Central memory CD8-positive, alpha-beta T cell (primary cell): ENCODE data around the gene EPG5.
A peak's percentile ranks its signal among the peaks of the same experiment; 100 is the strongest.
"Not testable (repeated sequence)": the region's sequence is repeated elsewhere in the genome, so short reads cannot be mapped to it uniquely, and the experiment has no call there.

Experiments
- ATAC-seq: fragments of 150-1000 bp; cut with Tn5 transposase; replicated peaks from 2 replicates; pipeline ENCODE4 v1.10.0; 2022; ENCODE audit warnings: mild to moderate bottlenecking, moderate FRiP score, moderate number of reproducible peaks; ENCODE audit not compliant: poor library complexity, severe bottlenecking; ENCODE audit errors: extremely low read depth
- DNase-seq, 2 donors: peaks; one replicate each; pipeline ENCODE4 v3.0.0; 2021; ENCODE audit warnings: low spot score in 2 of 2
- H3K27ac Mint-ChIP-seq: one replicate; pipeline ENCODE4 v1.8.0; 2022; ENCODE audit warnings: low read depth, mild to moderate bottlenecking, moderate library complexity, mixed read lengths
- H3K27me3 Mint-ChIP-seq: one replicate; pipeline ENCODE4 v1.8.0; 2022; ENCODE audit warnings: mixed read lengths
- H3K36me3 Mint-ChIP-seq: one replicate; pipeline ENCODE4 v1.8.0; 2022; ENCODE audit warnings: mild to moderate bottlenecking, moderate library complexity, mixed read lengths; ENCODE audit not compliant: insufficient read depth
- H3K4me1 Mint-ChIP-seq: one replicate; pipeline ENCODE4 v1.8.0; 2022; ENCODE audit warnings: mixed read lengths
- H3K4me3 Mint-ChIP-seq: one replicate; pipeline ENCODE4 v1.8.0; 2022; ENCODE audit warnings: mild to moderate bottlenecking, moderate library complexity, mixed read lengths
- H3K9me3 Mint-ChIP-seq: one replicate; pipeline ENCODE4 v1.8.0; 2022; ENCODE audit warnings: mixed read lengths

Gene EPG5

GRCh38 chr18:45997700-45998151 is 30.6 kb upstream of the EPG5 start:
- DNase-seq (peak in 1 of 2 donors; percentile 16), ATAC-seq (peak; percentile 65)
- peaks cover 8% of the 10 kb centered on the region for H3K9me3 Mint-ChIP-seq
- no peaks in the 10 kb centered on the region for H3K27me3 Mint-ChIP-seq
- peak overlapping the region; percentile 44 for H3K27ac Mint-ChIP-seq
- H3K36me3 Mint-ChIP-seq: peaks cover 2% of the 10 kb centered on the region
- H3K4me3 Mint-ChIP-seq: peak overlapping the region; percentile 44
- peaks cover 24% of the 10 kb centered on the region for H3K4me1 Mint-ChIP-seq

- peaks cover 16% of the 10 kb centered on the region for H3K4me1 Mint-ChIP-seq
- no peaks in the 10 kb centered on the region for H3K9me3 Mint-ChIP-seq
- H3K27me3 Mint-ChIP-seq: no peaks in the 10 kb centered on the region
- no peak overlapping the region for H3K4me3 Mint-ChIP-seq
- peaks cover 2% of the 10 kb centered on the region for H3K36me3 Mint-ChIP-seq
- H3K27ac Mint-ChIP-seq: no peak overlapping the region
- no peak for DNase-seq
- ATAC-seq: no peak
These were observed 28.3 kb upstream of the EPG5 start for GRCh38 chr18:45995461-45995860.

DNA sequence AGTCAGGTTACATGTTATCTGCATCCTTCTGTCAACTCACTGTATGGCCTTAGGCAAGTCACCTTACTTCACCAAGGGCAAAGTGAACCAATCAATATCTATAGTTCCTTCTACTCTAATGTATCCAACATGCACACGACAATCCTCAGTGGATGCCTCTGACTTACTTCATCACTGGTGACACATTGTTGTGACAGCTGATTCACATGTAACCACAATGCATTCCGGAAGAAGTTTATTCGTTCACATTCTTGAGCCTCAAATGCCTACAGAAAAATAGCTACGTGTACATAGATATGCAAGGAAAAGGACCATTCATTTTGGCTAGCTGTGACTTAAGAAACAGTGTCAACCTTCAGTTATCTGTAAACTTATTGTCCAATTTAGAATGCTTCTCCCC is 26.3 kb upstream of the EPG5 start:
- ATAC-seq (no peak), DNase-seq (no peak)
- H3K4me3 Mint-ChIP-seq: no peak overlapping the region
- no peaks in the 10 kb centered on the region for H3K9me3 Mint-ChIP-seq
- peaks cover 4% of the 10 kb centered on the region for H3K36me3 Mint-ChIP-seq
- H3K4me1 Mint-ChIP-seq: peaks cover 9% of the 10 kb centered on the region
- no peaks in the 10 kb centered on the region for H3K27me3 Mint-ChIP-seq
- no peak overlapping the region for H3K27ac Mint-ChIP-seq

DNA sequence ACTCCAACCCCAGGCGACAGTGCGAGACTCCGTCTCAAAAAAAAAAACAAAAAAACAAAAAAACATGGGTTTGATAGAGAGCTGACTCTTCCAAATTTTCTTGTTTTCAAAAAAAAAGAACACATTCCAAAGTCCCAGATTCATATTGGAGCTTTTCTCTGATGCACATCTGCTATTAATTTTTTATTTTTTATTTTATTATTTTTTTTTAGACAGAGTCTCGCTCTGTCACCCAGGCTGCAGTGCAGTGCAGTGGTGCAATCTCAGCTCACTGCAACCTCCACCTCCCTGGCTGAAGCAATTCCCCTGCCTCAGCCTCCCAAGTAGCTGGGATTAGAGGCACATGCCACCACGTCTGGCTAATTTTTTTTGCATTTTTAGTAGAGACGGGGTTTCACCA is 25.4 kb upstream of the EPG5 start:
- not testable (repeated sequence) for DNase-seq, H3K36me3 Mint-ChIP-seq, H3K9me3 Mint-ChIP-seq, H3K4me1 Mint-ChIP-seq, H3K4me3 Mint-ChIP-seq, H3K27me3 Mint-ChIP-seq, H3K27ac Mint-ChIP-seq, ATAC-seq

DNA sequence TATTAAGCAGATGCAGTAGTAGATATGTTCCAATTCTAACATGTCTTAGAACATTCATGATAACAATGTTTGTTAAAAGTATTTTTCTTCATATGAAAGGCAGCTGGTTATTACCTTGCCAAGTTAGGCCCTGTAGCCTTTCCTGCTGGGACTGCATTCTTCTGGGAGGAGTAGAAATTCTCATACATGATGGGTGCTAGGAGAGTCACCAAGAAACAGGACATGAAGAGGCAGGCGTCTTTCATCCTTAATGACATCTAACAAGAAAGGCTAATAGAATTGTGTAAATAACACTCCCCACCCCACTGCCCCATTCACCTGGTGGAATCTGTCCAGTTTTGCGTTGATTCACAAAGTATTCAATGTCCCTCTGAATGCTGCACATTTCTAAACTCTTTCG is 24.7 kb upstream of the EPG5 start:
- Mint-ChIP-seq H3K36me3 (peaks cover 2% of the 10 kb centered on the region), H3K27me3 (no peaks in the 10 kb centered on the region), H3K4me1 (no peaks in the 10 kb centered on the region), H3K4me3 (no peak overlapping the region), H3K27ac (no peak overlapping the region), H3K9me3 (no peaks in the 10 kb centered on the region)
- ATAC-seq: no peak
- no peak for DNase-seq

DNA sequence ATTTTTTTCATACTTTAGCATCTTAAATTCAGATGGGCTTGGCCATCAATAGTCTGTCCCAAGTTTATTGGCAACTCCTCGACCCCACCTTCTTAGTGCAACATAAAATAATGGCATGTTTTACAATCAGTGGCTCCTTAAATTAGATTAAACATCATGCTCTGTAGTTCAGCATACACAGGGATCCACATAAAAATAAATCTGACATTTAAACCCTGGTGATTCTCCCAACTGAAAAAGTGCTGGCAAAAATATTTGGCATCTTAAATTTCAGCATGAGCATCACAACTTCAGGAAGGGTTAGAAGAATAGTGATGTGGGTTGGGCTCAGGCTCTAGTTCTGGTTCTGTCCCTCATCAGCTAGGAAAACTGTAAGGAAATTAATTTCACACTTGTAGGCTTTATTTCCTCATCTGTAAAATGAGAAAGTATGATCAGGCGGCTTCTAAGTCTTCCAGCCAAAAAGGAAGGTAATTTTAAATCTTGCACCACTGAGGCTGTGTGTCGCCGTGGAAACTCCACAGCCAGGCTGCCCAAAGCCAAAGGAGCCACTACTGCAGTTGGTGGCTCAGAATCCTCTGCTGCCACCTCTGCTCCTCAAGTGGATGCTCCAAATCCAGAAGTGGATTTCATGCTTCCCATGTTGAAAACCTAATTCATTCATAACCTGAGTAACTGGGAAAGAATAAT is 17.6 kb upstream of the EPG5 start:
- Mint-ChIP-seq H3K36me3 (peaks cover 2% of the 10 kb centered on the region), H3K4me3 (no peak overlapping the region), H3K27ac (no peak overlapping the region), H3K9me3 (no peaks in the 10 kb centered on the region), H3K4me1 (no peaks in the 10 kb centered on the region), H3K27me3 (no peaks in the 10 kb centered on the region)
- ATAC-seq: no peak
- no peak for DNase-seq

GRCh38 chr18:45981821-45982220 is 14.7 kb upstream of the EPG5 start:
- no peak overlapping the region for H3K27ac Mint-ChIP-seq
- no peaks in the 10 kb centered on the region for H3K27me3 Mint-ChIP-seq
- no peaks in the 10 kb centered on the region for H3K4me1 Mint-ChIP-seq
- ATAC-seq: no peak
- H3K4me3 Mint-ChIP-seq: no peak overlapping the region
- DNase-seq: no peak
- peaks cover 2% of the 10 kb centered on the region for H3K36me3 Mint-ChIP-seq
- H3K9me3 Mint-ChIP-seq: no peaks in the 10 kb centered on the region

DNA sequence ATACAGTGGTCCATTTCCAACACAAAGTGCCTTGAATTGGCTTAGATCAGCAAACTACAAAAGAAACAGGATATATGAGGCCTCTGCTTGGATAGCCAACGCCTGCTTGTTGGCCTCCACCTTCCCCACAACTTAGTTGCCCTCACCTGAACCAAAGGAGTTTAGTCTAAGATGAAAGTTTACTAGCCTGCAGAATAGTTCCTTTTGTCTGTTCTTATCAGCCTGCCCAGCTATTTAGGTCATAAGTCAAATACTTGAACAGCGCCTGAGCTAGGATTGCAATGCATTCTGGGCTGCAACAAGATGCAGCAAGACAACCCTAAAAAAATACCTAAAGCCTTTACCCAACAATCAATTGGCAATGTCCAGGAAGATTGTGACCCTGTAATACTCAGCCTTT is 13.1 kb upstream of the EPG5 start:
- no peaks in the 10 kb centered on the region for H3K27me3 Mint-ChIP-seq
- H3K4me1 Mint-ChIP-seq: no peaks in the 10 kb centered on the region
- no peaks in the 10 kb centered on the region for H3K9me3 Mint-ChIP-seq

GRCh38 chr18:45978084-45978483 is 11.0 kb upstream of the EPG5 start:
- no peak for ATAC-seq
- no peak for DNase-seq
- H3K9me3 Mint-ChIP-seq: no peaks in the 10 kb centered on the region
- H3K36me3 Mint-ChIP-seq: peaks cover 2% of the 10 kb centered on the region
- no peaks in the 10 kb centered on the region for H3K27me3 Mint-ChIP-seq
- H3K27ac Mint-ChIP-seq: no peak overlapping the region
- H3K4me1 Mint-ChIP-seq: no peaks in the 10 kb centered on the region
- no peak overlapping the region for H3K4me3 Mint-ChIP-seq

More for the DNA sequence above, 13.1 kb upstream of the EPG5 start:
- no peak for ATAC-seq
- DNase-seq: no peak
- Mint-ChIP-seq H3K27ac (no peak overlapping the region), H3K36me3 (peaks cover 2% of the 10 kb centered on the region), H3K4me3 (no peak overlapping the region)

DNA sequence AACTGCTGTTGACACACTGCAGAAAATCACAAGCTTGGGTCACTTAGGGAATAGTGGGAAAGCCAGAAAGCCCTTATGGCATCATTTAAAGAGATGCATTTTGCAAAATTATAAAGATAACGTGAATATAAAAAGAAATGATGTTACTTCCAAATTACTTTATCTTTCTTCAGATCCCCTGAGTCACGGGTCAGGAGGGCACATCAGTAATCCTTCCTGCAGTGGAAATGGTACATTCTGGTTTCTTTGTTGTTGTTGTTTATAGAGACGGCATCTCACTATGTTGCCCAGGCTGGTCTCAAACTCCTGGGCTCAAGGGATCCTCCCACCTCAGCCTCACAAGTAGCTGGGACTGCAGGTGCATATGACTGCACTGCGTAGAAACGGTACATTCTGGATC is 9.8 kb upstream of the EPG5 start:
- H3K4me3 Mint-ChIP-seq: no peak overlapping the region
- no peak for DNase-seq
- H3K27ac Mint-ChIP-seq: no peak overlapping the region
- no peaks in the 10 kb centered on the region for H3K4me1 Mint-ChIP-seq
- peaks cover 2% of the 10 kb centered on the region for H3K36me3 Mint-ChIP-seq
- no peaks in the 10 kb centered on the region for H3K9me3 Mint-ChIP-seq
- H3K27me3 Mint-ChIP-seq: no peaks in the 10 kb centered on the region
- no peak for ATAC-seq

- ATAC-seq (no peak), DNase-seq (no peak)
- no peaks in the 10 kb centered on the region for H3K4me1 Mint-ChIP-seq
- no peak overlapping the region for H3K4me3 Mint-ChIP-seq
- no peaks in the 10 kb centered on the region for H3K9me3 Mint-ChIP-seq
- H3K27me3 Mint-ChIP-seq: no peaks in the 10 kb centered on the region
- peaks cover 2% of the 10 kb centered on the region for H3K36me3 Mint-ChIP-seq
- H3K27ac Mint-ChIP-seq: no peak overlapping the region
These were observed 9.4 kb upstream of the EPG5 start for GRCh38 chr18:45976566-45976965.

GRCh38 chr18:45974088-45974536 is 7.0 kb upstream of the EPG5 start:
- no peak overlapping the region for H3K4me3 Mint-ChIP-seq
- DNase-seq: peak; percentile 47 to 54
- no peaks in the 10 kb centered on the region for H3K4me1 Mint-ChIP-seq
- no peak overlapping the region for H3K27ac Mint-ChIP-seq
- no peaks in the 10 kb centered on the region for H3K36me3 Mint-ChIP-seq
- H3K9me3 Mint-ChIP-seq: no peaks in the 10 kb centered on the region
- ATAC-seq: peak; percentile 60
- no peaks in the 10 kb centered on the region for H3K27me3 Mint-ChIP-seq

DNA sequence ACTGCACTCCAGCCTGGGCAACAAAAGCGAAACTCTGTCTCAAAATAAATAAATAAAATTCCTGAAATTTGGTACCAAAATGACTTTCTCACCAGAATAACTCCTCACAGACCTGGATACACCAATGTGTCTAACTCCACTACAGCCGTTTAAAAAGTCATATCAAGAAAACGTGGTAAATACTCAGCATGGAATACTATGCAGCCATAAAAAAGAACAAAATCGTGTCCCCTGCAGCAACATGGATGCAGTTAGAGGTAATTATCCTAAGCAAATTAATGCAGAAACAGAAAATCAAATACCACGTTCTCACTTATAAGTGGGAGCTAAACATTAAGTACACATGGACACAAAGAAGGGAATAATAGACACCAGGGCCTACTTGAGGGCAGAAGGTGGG is 2.2 kb downstream of the EPG5 start:
- Mint-ChIP-seq H3K36me3 (peaks cover 17% of the 10 kb centered on the region), H3K4me3 (peak overlapping the region; percentile 53), H3K4me1 (peaks cover 53% of the 10 kb centered on the region)
- not testable (repeated sequence) for DNase-seq, ATAC-seq, H3K27me3 Mint-ChIP-seq, H3K27ac Mint-ChIP-seq, H3K9me3 Mint-ChIP-seq
